Heart right ventricle (tissue), 16 donors: Measurements from ENCODE around the gene SLC35A5. TPM values are rescaled to one million over a fixed set of nuclear protein-coding genes. Genes with fewer than 3 reads are reported as not detected.
"Not testable (repeated sequence)": the region's sequence is repeated elsewhere in the genome, so short reads cannot be mapped to it uniquely, and the experiment has no call there.

ENCODE experiments used
- ATAC-seq, 8 donors: fragments of 200-7000 bp; cut with Tn5 transposase; one replicate each; pipeline ENCODE4 v1.9.1; 2020; ENCODE audit warnings: mild to moderate bottlenecking in 8 of 8, moderate library complexity in 8 of 8, moderate number of reproducible peaks in 1 of 8
- DNase-seq, 2 donors: peaks; one replicate each; pipeline ENCODE4 v3.0.0-alpha.2; 2020
- H3K27ac ChIP-seq, 10 donors: fragments of 200-600 bp; sonication (generic) in 2 of 10; one replicate each; pipeline versions ENCODE4 v1.5.0 to v1.8.0; 2020 to 2022; ENCODE audit warnings: mild to moderate bottlenecking in 3 of 10
- H3K27me3 ChIP-seq, 7 donors: fragments of 200-600 bp; one replicate each; pipeline ENCODE4 v1.8.0; 2021 to 2022; ENCODE audit warnings: mild to moderate bottlenecking in 2 of 7
- H3K36me3 ChIP-seq, 9 donors: fragments of 200-600 bp; sonication (generic) in 1 of 9; one replicate each; pipeline versions ENCODE4 v1.5.0 to v1.8.0; 2020 to 2022; ENCODE audit warnings: mild to moderate bottlenecking in 2 of 9
- H3K4me1 ChIP-seq, 9 donors: fragments of 200-600 bp; sonication (generic) in 1 of 9; one replicate each; pipeline versions ENCODE4 v1.5.0 to v1.8.0; 2020 to 2022; ENCODE audit warnings: mild to moderate bottlenecking in 4 of 9
- H3K4me3 ChIP-seq, 10 donors: fragments of 200-600 bp; sonication (generic) in 2 of 10; one replicate each; pipeline versions ENCODE4 v1.5.0 to v1.8.0; 2020 to 2022; ENCODE audit warnings: mild to moderate bottlenecking in 7 of 10, moderate library complexity in 2 of 10
- H3K9me3 ChIP-seq, 11 donors: fragments of 200-600 bp in 10 of 11; sonication (generic) in 2 of 11; one replicate each; pipeline versions ENCODE4 v1.5.0 to v1.8.0; 2013 to 2022; ENCODE audit warnings: mild to moderate bottlenecking in 2 of 11, control low read depth in 1 of 11, moderate library complexity in 1 of 11
- CTCF ChIP-seq, 9 donors: fragments of 200-600 bp; sonication (generic) in 2 of 9; IDR thresholded peaks; one replicate each; pipeline versions ENCODE4 v1.5.0 to v1.8.0; 2021 to 2022; ENCODE audit warnings: antibody characterized with exemption in 9 of 9, mild to moderate bottlenecking in 5 of 9, moderate library complexity in 1 of 9
- WGBS, 2 donors: extraction: QIAGEN DNeasy Blood & Tissue Kit; methylation state at CpG; one replicate each; pipeline ENCODE4 v1.1.7; 2013; ENCODE audit warnings: inconsistent platforms in 1 of 2; 5-methylcytosine and 5-hydroxymethylcytosine counted together
- intact Hi-C, 10 donors: fragments of 100-400 bp; cut with DNase I; formaldehyde crosslinking; loops; one replicate each; pipeline versions ENCODE4 v1.11.1 to v1.14.2; 2022
- polyA plus RNA-seq, 2 donors: library from polyadenylated mRNA; stranded (reverse); fragments of 200-250 nt; gene quantifications; one replicate each; pipeline ENCODE4 v1.2.3, GENCODE V29; 2013
- total RNA-seq, 10 donors: library from RNA; stranded (reverse); fragmentation: NEBNext Ultra II Directional in 3 of 10; extraction: Animal tissue kit (Norgen Biotek cat#: 25700) in 3 of 10; gene quantifications; one replicate each; pipeline versions ENCODE4 v1.2.1 to v1.2.4, GENCODE V29; 2021 to 2023
- donor health status: Arrhythmogenic right ventricular cardiomyopathy.
- donor health status: ischemic (EF 13 %, LVEDD 7.1; RV severe dilation, severe dysfunction).
- donor health status: healthy with polysubstance abuse.
- donor health status: DM: no; HTN: yes; CAD: no.
- donor health status: DM: no; HTN: no; CAD: no.
- donor health status: ischemic (EF 25% LVEDD 6.9; RV normal size, moderate dysfunction).
- donor health status: ischemic (EF 25% LVEDD 5.7; RV mildly dilated, moderate dysfunction).
- donor health status: healthy.
- donor health status: DM: yes; HTN: yes; CAD: no.
- donor health status: Ischemic cardiomyopathy.
- donor health status: ischemic (EF 35%, LVEDD 5.7; RV mildly dilated, moderate dysfunction).
- donor health status: nonischemic (EF 11% LVEDD 7.7; RV severe dilation, severe dysfunction).
- donor health status: DM: yes; HTN: yes; CAD: no.
- donor health status: PGD.
- donor health status: ischemic (EF 29% LVEDD 5.4; RV normal size, mild dysfunction).
- donor health status: nonischemic (EF 23%, LVEDD 6.1; RV moderate dilation, normal function).

The SLC35A5 gene
- total and polyA plus RNA-seq, 12 donors = 6.1 to 25.7 (median 13.9) TPM

- H3K27me3 ChIP-seq = no peaks in the 10 kb centered on the region
- peak overlapping the region in 2 of 10 donors; percentile 5 to 99 for H3K27ac ChIP-seq
- no peak for DNase-seq
- peaks cover 2 to 72% (median 38%) of the 10 kb centered on the region in 9 donors for H3K4me1 ChIP-seq
- 85 to 91% methylated on average over 1 of the region's 1 CpG for WGBS, 2 donors
- peaks cover 0 to 14% (median 0%) of the 10 kb centered on the region in 9 donors for H3K36me3 ChIP-seq
- intact Hi-C loops = no loop called here
- ATAC-seq = no peak
- TF ChIP-seq CTCF (IDR thresholded peaks at IDR 0.05) = no peak
- H3K4me3 ChIP-seq = no peak overlapping the region
- no peaks in the 10 kb centered on the region for H3K9me3 ChIP-seq
Observed at GRCh38 chr3:112557976-112558375, 3.9 kb upstream of the SLC35A5 start.

GRCh38 chr3:112560307-112560706 lies 1.5 kb upstream of the SLC35A5 start:
- peak overlapping the region; percentile 71 to 99 (median 85) for H3K4me3 ChIP-seq
- H3K27ac ChIP-seq = peak overlapping the region in 8 of 10 donors; percentile 86 to 99 (median 92)
- peaks cover 2 to 57% (median 46%) of the 10 kb centered on the region in 9 donors for H3K4me1 ChIP-seq
- TF ChIP-seq CTCF (IDR thresholded peaks at IDR 0.05) = no peak
- no peak for ATAC-seq
- H3K36me3 ChIP-seq = peaks cover 0 to 27% (median 0%) of the 10 kb centered on the region in 9 donors
- DNase-seq = no peak
- H3K9me3 ChIP-seq = no peaks in the 10 kb centered on the region
- WGBS, 2 donors = 20 to 26% methylated on average over 2 of the region's 2 CpGs
- intact Hi-C loops = loop anchor here in 2 of 10 donors (5.0 kb wide), 2 partner anchors 432 to 732 kb away; partner anchors contain the start of gene GTPBP8 (in 1 of the 2)
- no peaks in the 10 kb centered on the region for H3K27me3 ChIP-seq

GRCh38 chr3:112560721-112561483 lies 943 bp upstream of the SLC35A5 start:
- Histone ChIP-seq H3K4me3 (peak overlapping the region; percentile 71 to 99 (median 85)), H3K36me3 (peaks cover 0 to 33% (median 0%) of the 10 kb centered on the region in 9 donors), H3K27me3 (no peaks in the 10 kb centered on the region), H3K27ac (peak overlapping the region; percentile 86 to 99 (median 92)), H3K4me1 (peaks cover 2 to 51% (median 40%) of the 10 kb centered on the region in 9 donors), H3K9me3 (no peaks in the 10 kb centered on the region)
- DNase-seq = peak; percentile 55 to 74
- intact Hi-C loops = loop anchor here in 2 of 10 donors (5.0 kb wide), 2 partner anchors 431 to 731 kb away; partner anchors contain the start of gene GTPBP8 (in 1 of the 2)
- TF ChIP-seq CTCF (IDR thresholded peaks at IDR 0.05) = no peak
- ATAC-seq = peak; percentile 30 to 55 (median 38)
- 0% methylated on average over 29 of the region's 29 CpGs for WGBS, 2 donors

GRCh38 chr3:112561484-112561733 lies 436 bp upstream of the SLC35A5 start:
- peaks cover 0 to 38% (median 0%) of the 10 kb centered on the region in 9 donors for H3K36me3 ChIP-seq
- H3K4me1 ChIP-seq = peaks cover 2 to 48% (median 40%) of the 10 kb centered on the region in 9 donors
- peak overlapping the region; percentile 86 to 99 (median 92) for H3K27ac ChIP-seq
- ATAC-seq (peak; percentile 54 to 84 (median 58)), DNase-seq (no peak)
- no peak for TF ChIP-seq CTCF (IDR thresholded peaks at IDR 0.05)
- H3K9me3 ChIP-seq = no peaks in the 10 kb centered on the region
- no peaks in the 10 kb centered on the region for H3K27me3 ChIP-seq
- 1% methylated on average over 29 of the region's 29 CpGs for WGBS, 2 donors
- intact Hi-C loops = loop anchor here in 2 of 10 donors (5.0 kb wide), 2 partner anchors 431 to 731 kb away; partner anchors contain the start of gene GTPBP8 (in 1 of the 2)
- peak overlapping the region; percentile 71 to 99 (median 85) for H3K4me3 ChIP-seq

GRCh38 chr3:112564247-112564939 lies 2.5 kb downstream of the SLC35A5 start:
- H3K27ac ChIP-seq, H3K27me3 ChIP-seq, H3K9me3 ChIP-seq, H3K4me3 ChIP-seq, ATAC-seq, DNase-seq: not testable (repeated sequence)
- intact Hi-C loops = loop anchor here in 2 of 10 donors (5.0 kb wide), 2 partner anchors 428 to 728 kb away; partner anchors contain the start of gene GTPBP8 (in 1 of the 2)
- Histone ChIP-seq H3K4me1 (peaks cover 2 to 30% (median 26%) of the 10 kb centered on the region in 9 donors), H3K36me3 (peaks cover 0 to 55% (median 8%) of the 10 kb centered on the region in 9 donors)
- 74 to 75% methylated on average over 12 to 13 of the region's 15 CpGs for whole genome bisulfite sequencing, 2 donors
